ENCODE results near the gene SERPINA1.
"Not testable (repeated sequence)": the region's sequence is repeated elsewhere in the genome, so short reads cannot be mapped to it uniquely, and the experiment has no call there.

Gene SERPINA1

DNA sequence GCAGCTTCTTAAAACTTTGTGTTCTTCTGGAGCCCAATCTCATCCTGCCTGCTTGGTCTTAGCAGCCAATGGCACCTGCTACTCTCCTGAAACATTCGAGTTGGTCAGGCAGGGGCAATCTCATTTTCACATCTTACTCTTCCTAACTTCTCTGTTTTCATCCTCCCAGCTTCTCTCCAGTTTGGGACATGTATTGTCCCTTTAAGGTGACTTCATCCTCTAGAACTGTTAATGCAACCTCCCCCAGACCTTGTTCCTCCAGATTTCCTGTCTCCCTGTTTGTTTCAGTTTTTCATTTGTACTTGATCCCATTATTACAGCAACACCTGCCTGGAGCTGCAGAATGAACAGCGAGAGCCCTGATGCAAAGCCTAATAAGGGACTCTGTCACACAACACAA, 32.9 kb upstream of the SERPINA1 start:
- Histone ChIP-seq H3K9me3 (ENCODE audit: control insufficient read depth, insufficient read depth, low read length) (no peaks in the 10 kb centered on the region), H3K27me3 (ENCODE audit: control insufficient read depth, low read length) (peaks cover 31% of the 10 kb centered on the region), H3F3A (ENCODE audit: control insufficient read depth, insufficient read depth) (no peaks in the 10 kb centered on the region), H3K4me2 (ENCODE audit: low read length) (no peak overlapping the region), H3K79me2 (ENCODE audit: control insufficient read depth, low read length) (no peaks in the 10 kb centered on the region), H3K27ac (ENCODE audit: low read depth, low read length) (no peak overlapping the region), H3K4me1 (ENCODE audit: control insufficient read depth, low read length) (no peaks in the 10 kb centered on the region), H4K20me1 (ENCODE audit: control insufficient read depth, insufficient read depth, low read depth, low read length) (no peaks in the 10 kb centered on the region), H3K9me2 (replicated peaks; ENCODE audit: control insufficient read depth, low read length) (no peaks in the 10 kb centered on the region), H3K36me3 (ENCODE audit: control insufficient read depth, low read length) (no peaks in the 10 kb centered on the region), H3K4me3 (ENCODE audit: low read length) (no peak overlapping the region)
- TF ChIP-seq, protein P1, sequence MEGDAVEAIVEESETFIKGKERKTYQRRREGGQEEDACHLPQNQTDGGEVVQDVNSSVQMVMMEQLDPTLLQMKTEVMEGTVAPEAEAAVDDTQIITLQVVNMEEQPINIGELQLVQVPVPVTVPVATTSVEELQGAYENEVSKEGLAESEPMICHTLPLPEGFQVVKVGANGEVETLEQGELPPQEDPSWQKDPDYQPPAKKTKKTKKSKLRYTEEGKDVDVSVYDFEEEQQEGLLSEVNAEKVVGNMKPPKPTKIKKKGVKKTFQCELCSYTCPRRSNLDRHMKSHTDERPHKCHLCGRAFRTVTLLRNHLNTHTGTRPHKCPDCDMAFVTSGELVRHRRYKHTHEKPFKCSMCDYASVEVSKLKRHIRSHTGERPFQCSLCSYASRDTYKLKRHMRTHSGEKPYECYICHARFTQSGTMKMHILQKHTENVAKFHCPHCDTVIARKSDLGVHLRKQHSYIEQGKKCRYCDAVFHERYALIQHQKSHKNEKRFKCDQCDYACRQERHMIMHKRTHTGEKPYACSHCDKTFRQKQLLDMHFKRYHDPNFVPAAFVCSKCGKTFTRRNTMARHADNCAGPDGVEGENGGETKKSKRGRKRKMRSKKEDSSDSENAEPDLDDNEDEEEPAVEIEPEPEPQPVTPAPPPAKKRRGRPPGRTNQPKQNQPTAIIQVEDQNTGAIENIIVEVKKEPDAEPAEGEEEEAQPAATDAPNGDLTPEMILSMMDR (IDR thresholded peaks at IDR 0.05; ENCODE audit: low read depth, low read length, poor library complexity, severe bottlenecking) = no peak
- no peak for TF ChIP-seq EZH2phosphoT487 (IDR thresholded peaks at IDR 0.05; ENCODE audit: borderline replicate concordance, low read length)

DNA sequence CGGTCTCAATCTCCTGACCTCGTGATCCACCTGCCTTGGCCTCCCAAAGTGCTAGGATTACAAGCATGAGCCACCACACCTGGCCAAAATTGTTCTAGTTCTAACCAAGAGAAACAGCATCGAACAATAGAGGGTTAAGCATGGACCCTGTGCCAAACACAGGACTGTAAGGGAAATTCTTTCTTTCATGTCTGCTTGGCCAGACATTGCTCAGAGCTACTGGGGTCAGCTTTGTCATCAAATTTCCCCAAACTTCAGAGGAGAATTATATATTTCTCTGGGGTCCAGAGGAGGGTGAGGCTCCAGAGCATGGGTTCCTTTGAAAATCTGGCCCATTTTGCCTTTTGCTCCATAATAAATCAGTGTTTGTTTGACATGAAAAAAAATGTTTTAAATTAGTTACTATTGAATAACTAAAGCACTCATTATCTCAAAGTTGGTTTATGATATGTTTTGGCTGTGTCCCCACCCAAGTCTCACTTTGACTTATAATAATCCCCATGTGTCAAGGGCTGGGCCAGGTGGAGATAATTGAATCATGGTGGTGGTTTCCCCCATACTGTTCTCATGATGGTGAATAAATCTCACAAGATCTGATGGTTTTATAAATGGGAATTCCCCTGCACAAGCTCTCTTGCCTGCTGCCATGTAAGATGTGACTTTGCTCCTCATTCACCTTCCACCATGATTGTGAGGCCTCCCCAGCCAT, 29.2 kb upstream of the SERPINA1 start:
- not testable (repeated sequence) for H3K9me2 ChIP-seq (replicated peaks; ENCODE audit: control insufficient read depth, low read length); H4K20me1 ChIP-seq (ENCODE audit: control insufficient read depth, insufficient read depth, low read depth, low read length); H3K79me2 ChIP-seq (ENCODE audit: control insufficient read depth, low read length); H3K4me2 ChIP-seq (ENCODE audit: low read length); H3F3A ChIP-seq (ENCODE audit: control insufficient read depth, insufficient read depth); H3K27ac ChIP-seq (ENCODE audit: low read depth, low read length); H3K4me3 ChIP-seq (ENCODE audit: low read length); H3K9me3 ChIP-seq (ENCODE audit: control insufficient read depth, insufficient read depth, low read length); H3K36me3 ChIP-seq (ENCODE audit: control insufficient read depth, low read length); H3K4me1 ChIP-seq (ENCODE audit: control insufficient read depth, low read length)
- H3K27me3 ChIP-seq (ENCODE audit: control insufficient read depth, low read length) = peaks cover 31% of the 10 kb centered on the region

DNA sequence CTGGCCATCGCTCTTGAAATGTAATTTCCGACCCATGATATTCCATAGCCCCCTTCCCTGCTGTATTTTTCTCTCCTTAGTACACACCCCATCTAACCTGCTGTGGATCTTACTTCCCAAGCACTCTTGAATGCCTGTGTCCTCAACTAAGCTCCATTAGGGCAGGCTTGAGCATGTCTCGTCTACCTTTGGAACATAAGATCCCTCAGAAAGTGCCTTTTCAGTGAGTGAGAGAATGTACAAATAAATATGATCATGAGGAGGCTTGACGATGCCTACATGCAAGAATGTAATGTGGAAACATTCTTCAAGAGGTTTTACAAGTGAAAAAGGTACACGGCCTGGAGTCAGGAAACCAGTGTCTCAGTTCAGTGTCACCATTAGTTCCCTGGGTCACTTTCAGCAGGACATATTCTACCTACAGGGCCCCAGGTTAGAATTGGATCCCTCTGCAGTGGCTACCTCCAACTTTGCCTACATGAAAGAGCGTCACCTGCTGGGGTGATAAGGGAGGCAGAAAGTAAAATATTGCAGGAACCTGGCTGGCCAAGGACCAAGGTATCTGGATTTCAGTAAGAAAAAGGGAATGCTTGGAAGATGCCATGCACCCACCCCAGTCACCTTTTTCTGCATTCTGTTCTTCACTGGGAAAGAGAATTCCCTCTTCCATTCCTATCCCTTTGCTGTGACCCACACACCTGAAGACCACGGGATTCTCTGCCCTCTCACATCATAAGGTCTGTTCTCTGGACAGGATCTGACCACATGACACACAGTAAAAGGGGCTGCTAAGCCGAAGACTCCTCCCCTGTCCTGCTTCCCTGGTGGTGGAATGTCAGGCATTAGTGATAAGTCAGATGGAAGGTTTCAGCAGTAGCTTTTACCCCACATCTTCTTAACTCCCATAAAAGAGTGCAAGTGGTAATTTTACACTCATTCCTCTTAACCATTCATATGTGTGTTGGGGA, 24.6 kb upstream of the SERPINA1 start:
- no peaks in the 10 kb centered on the region for H3K4me1 ChIP-seq (ENCODE audit: control insufficient read depth, low read length)
- H3F3A ChIP-seq (ENCODE audit: control insufficient read depth, insufficient read depth) = no peaks in the 10 kb centered on the region
- H4K20me1 ChIP-seq (ENCODE audit: control insufficient read depth, insufficient read depth, low read depth, low read length) = no peaks in the 10 kb centered on the region
- H3K4me3 ChIP-seq (ENCODE audit: low read length) = no peak overlapping the region
- H3K9me3 ChIP-seq (ENCODE audit: control insufficient read depth, insufficient read depth, low read length) = no peaks in the 10 kb centered on the region
- H3K27me3 ChIP-seq (ENCODE audit: control insufficient read depth, low read length) = peaks cover 41% of the 10 kb centered on the region
- no peaks in the 10 kb centered on the region for H3K9me2 ChIP-seq (replicated peaks; ENCODE audit: control insufficient read depth, low read length)
- H3K27ac ChIP-seq (ENCODE audit: low read depth, low read length) = no peak overlapping the region
- H3K79me2 ChIP-seq (ENCODE audit: control insufficient read depth, low read length) = no peaks in the 10 kb centered on the region
- no peaks in the 10 kb centered on the region for H3K36me3 ChIP-seq (ENCODE audit: control insufficient read depth, low read length)
- H3K4me2 ChIP-seq (ENCODE audit: low read length) = no peak overlapping the region
- TF ChIP-seq, protein P1 (IDR thresholded peaks at IDR 0.05; ENCODE audit: low read depth, low read length, poor library complexity, severe bottlenecking) = peak; percentile 21
- no peak for TF ChIP-seq EZH2phosphoT487 (IDR thresholded peaks at IDR 0.05; ENCODE audit: borderline replicate concordance, low read length)

DNA sequence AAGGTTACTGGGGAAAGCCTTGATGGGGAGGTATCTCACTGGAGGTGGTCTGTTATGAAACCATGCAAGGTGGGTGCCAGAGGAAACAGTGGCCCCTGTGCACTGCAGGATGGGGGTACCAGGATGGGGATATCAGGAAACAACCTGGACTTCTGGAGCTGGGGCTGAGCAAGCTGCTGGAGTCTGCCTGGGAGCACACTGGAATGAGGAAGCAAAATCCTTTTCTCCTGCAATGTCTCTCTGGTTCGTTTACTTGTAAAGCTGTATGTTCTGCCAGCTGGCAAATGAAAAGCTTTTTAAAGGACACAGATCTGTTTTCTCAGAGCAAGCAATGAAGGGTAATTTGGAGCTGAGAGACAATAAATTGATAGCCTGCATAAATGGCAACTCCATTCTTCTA, 23.2 kb upstream of the SERPINA1 start:
- Histone ChIP-seq H3K79me2 (ENCODE audit: control insufficient read depth, low read length) (no peaks in the 10 kb centered on the region), H3K36me3 (ENCODE audit: control insufficient read depth, low read length) (no peaks in the 10 kb centered on the region), H3K9me2 (replicated peaks; ENCODE audit: control insufficient read depth, low read length) (no peaks in the 10 kb centered on the region), H4K20me1 (ENCODE audit: control insufficient read depth, insufficient read depth, low read depth, low read length) (no peaks in the 10 kb centered on the region), H3F3A (ENCODE audit: control insufficient read depth, insufficient read depth) (no peaks in the 10 kb centered on the region), H3K9me3 (ENCODE audit: control insufficient read depth, insufficient read depth, low read length) (no peaks in the 10 kb centered on the region), H3K4me3 (ENCODE audit: low read length) (no peak overlapping the region), H3K27ac (ENCODE audit: low read depth, low read length) (no peak overlapping the region), H3K27me3 (ENCODE audit: control insufficient read depth, low read length) (peaks cover 48% of the 10 kb centered on the region), H3K4me1 (ENCODE audit: control insufficient read depth, low read length) (no peaks in the 10 kb centered on the region), H3K4me2 (ENCODE audit: low read length) (no peak overlapping the region)
- TF ChIP-seq, protein P1 (IDR thresholded peaks at IDR 0.05; ENCODE audit: low read depth, low read length, poor library complexity, severe bottlenecking) = no peak
- TF ChIP-seq EZH2phosphoT487 (IDR thresholded peaks at IDR 0.05; ENCODE audit: borderline replicate concordance, low read length) = no peak

DNA sequence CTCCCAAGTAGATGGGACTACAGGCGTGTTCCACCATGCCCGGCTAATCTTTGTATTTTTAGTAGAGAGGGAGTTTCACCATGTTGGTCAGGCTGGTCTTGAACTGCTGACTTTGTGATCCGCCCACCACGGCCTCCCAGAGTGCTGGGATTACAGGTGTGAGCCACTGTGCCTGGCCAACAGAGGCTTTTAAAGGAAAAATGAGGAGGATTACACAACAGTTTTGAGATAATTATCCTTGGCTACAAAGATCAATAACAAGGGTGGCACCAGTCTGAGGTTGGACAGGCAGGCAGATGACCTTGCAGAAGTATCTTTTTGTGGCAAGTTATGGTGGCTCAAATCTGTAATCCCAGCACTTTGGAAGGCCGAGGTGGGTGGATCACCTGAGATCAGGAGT, 21.0 kb upstream of the SERPINA1 start:
- H3K9me3 ChIP-seq (ENCODE audit: control insufficient read depth, insufficient read depth, low read length); H3K79me2 ChIP-seq (ENCODE audit: control insufficient read depth, low read length); H3K4me1 ChIP-seq (ENCODE audit: control insufficient read depth, low read length); H3K4me2 ChIP-seq (ENCODE audit: low read length); H4K20me1 ChIP-seq (ENCODE audit: control insufficient read depth, insufficient read depth, low read depth, low read length); H3K27ac ChIP-seq (ENCODE audit: low read depth, low read length); H3K4me3 ChIP-seq (ENCODE audit: low read length); H3K9me2 ChIP-seq (replicated peaks; ENCODE audit: control insufficient read depth, low read length); H3K36me3 ChIP-seq (ENCODE audit: control insufficient read depth, low read length); H3F3A ChIP-seq (ENCODE audit: control insufficient read depth, insufficient read depth): not testable (repeated sequence)
- H3K27me3 ChIP-seq (ENCODE audit: control insufficient read depth, low read length) = peaks cover 44% of the 10 kb centered on the region

All from DOHH2 (cell line).